Neural crest cell (in vitro differentiated cells): ENCODE data around the gene DCPS. TPM values are rescaled to one million over a fixed set of nuclear protein-coding genes. Genes with fewer than 3 reads are reported as not detected.

Source experiments
- DNase-seq: peaks from one replicate; pipeline ENCODE4 v3.0.0; 2021; ENCODE audit warnings: low read depth, mixed read lengths, low spot score
- H3K27ac Mint-ChIP-seq: one replicate; pipeline ENCODE4 v1.8.0; 2021; ENCODE audit warnings: mild to moderate bottlenecking, mixed read lengths; ENCODE audit not compliant: unreplicated experiment
- H3K27me3 Mint-ChIP-seq: 2 replicates; pipeline ENCODE4 v1.8.0; 2021; ENCODE audit warnings: low read depth, mild to moderate bottlenecking, mixed read lengths
- H3K36me3 Mint-ChIP-seq: 2 replicates; pipeline ENCODE4 v1.8.0; 2021; ENCODE audit warnings: low read depth, mild to moderate bottlenecking, mixed read lengths
- H3K4me1 Mint-ChIP-seq: 2 replicates; pipeline ENCODE4 v1.8.0; 2021; ENCODE audit warnings: mixed read lengths
- H3K4me3 Mint-ChIP-seq: one replicate; pipeline ENCODE4 v1.8.0; 2021; ENCODE audit warnings: mild to moderate bottlenecking, mixed read lengths
- H3K9me3 Mint-ChIP-seq: 2 replicates; pipeline ENCODE4 v1.8.0; 2021; ENCODE audit warnings: mixed read lengths
- CTCF ChIP-seq: fragments of 200-600 bp; sonication (generic); conservative IDR thresholded peaks from 2 replicates; pipeline ENCODE4 v1.5.0; 2021; ENCODE audit warnings: antibody characterized with exemption, mild to moderate bottlenecking
- total RNA-seq: library from RNA; stranded (reverse); gene quantifications from 2 replicates; pipeline ENCODE4 v1.2.1, GENCODE V29; 2021

The DCPS gene
- total RNA-seq, 1 donor from 2014 or later, result 23.3 TPM

DNA sequence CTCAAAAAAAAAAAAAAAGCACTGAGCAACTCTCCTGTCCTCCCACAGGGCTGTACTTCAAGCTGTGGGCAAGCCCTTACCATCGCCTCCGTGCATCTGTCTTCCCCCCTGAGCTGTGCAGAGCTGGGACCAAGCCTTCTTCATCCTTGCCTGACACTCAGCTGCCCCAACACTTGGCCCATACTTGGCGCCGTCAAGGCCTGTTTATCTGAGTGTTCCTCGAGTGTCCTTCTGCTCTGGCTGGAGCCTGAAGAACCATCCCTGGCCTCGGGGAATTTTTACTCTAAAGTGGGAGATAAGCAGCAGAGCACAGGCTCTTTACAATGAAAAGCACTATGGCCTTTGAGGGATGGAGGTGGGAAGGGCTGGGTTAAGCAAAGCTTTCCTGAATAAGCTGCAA lies 22.6 kb upstream of the DCPS start:
- H3K36me3 Mint-ChIP-seq, result peaks cover 5% of the 10 kb centered on the region
- TF ChIP-seq CTCF, result no peak
- no peak overlapping the region for H3K27ac Mint-ChIP-seq
- peaks cover 3% of the 10 kb centered on the region for H3K27me3 Mint-ChIP-seq
- no peaks in the 10 kb centered on the region for H3K9me3 Mint-ChIP-seq
- no peak for DNase-seq
- peak overlapping the region; percentile 92 for H3K4me3 Mint-ChIP-seq
- peaks cover 29% of the 10 kb centered on the region for H3K4me1 Mint-ChIP-seq

- Mint-ChIP-seq H3K4me1 (peaks cover 31% of the 10 kb centered on the region), H3K4me3 (peak overlapping the region; percentile 92), H3K9me3 (no peaks in the 10 kb centered on the region), H3K27ac (no peak overlapping the region), H3K27me3 (peaks cover 3% of the 10 kb centered on the region), H3K36me3 (peaks cover 5% of the 10 kb centered on the region)
- no peak for TF ChIP-seq CTCF
- DNase-seq, result no peak
Measured at GRCh38 chr11:126281666-126282175, 22.1 kb upstream of the DCPS start.

DNA sequence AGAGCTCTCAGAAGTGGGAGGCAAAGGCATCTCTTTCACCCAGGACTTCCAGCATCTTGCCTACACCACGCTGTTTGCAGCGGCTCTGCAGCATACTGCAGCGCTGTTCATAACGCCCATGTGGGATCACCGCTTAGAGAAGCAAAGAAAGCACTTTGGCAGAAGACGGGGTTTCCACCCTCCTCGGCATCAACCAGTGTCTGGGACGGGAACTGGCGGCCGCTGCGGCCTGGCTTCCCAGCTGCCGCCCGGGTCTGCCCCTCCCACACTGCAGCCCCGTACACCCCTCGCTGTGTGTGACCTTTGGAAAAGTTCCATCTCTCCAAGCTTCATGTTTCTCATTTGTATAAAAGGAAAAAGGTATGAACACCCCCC lies 21.5 kb upstream of the DCPS start:
- no peak for TF ChIP-seq CTCF
- H3K9me3 Mint-ChIP-seq, result no peaks in the 10 kb centered on the region
- H3K4me3 Mint-ChIP-seq, result peak overlapping the region; percentile 92
- peaks cover 5% of the 10 kb centered on the region for H3K36me3 Mint-ChIP-seq
- peaks cover 34% of the 10 kb centered on the region for H3K4me1 Mint-ChIP-seq
- DNase-seq, result peak; percentile 21
- no peak overlapping the region for H3K27ac Mint-ChIP-seq
- peaks cover 3% of the 10 kb centered on the region for H3K27me3 Mint-ChIP-seq

DNA sequence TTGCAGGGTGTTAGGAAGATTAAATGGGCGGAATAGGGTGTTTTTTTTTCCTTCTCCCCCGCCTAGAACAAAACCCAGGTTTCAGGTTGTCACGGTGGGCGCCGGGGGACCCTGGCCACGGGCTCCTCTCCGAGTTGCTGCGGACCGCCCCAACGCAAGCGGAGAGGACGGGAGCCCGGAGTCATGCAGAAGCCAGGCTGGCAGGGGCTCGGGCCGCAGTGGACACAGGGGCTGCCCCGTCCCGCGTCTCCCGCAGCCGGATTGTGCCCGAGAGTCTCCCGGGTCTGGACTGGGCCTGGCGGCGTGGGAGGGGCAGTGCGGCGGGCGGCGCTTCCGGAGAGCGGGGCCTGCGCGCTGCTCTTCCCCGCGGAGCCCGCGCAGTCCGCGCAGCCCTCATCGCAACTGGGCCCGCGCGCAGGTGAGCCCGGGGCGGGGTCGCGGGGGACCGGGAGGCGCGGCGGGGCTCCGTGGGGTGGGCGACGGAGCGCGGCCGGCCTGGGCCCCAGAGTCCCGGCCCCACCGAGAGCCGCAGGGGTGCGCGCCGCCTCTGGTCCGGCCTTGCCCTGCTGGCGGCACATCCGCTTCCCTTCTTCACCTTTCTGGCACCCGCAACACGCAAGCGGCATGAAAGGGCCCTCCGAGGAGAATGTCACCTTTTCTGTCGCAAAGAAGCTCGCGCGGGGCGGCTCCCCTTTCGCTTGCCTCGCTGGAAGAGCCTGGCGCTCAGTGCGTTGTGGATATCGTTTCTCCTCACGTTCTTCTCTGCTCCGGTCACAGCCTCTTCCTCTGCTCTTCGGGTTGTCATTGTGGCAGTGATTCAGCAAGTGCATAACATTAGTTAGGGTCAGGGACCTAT lies 20.9 kb upstream of the DCPS start, which contains the start of gene TIRAP:
TSS of gene TIRAP (plus strand) at position 358 of the 856 bp plus-strand sequence. CDS start 7,802 bp downstream, outside the sequence.
- DNase-seq, result peak; percentile 43
- Mint-ChIP-seq H3K27me3 (peaks cover 3% of the 10 kb centered on the region), H3K4me1 (peaks cover 34% of the 10 kb centered on the region), H3K36me3 (peaks cover 4% of the 10 kb centered on the region), H3K27ac (peak within 1 kb of the TSS; percentile 96), H3K9me3 (no peaks in the 10 kb centered on the region), H3K4me3 (peak within 1 kb of the TSS; percentile 92)
- peak; percentile 44 for TF ChIP-seq CTCF

- Mint-ChIP-seq H3K4me3 (peak overlapping the region; percentile 90), H3K4me1 (peaks cover 34% of the 10 kb centered on the region), H3K27me3 (peaks cover 3% of the 10 kb centered on the region), H3K27ac (peak overlapping the region; percentile 75), H3K36me3 (peaks cover 3% of the 10 kb centered on the region), H3K9me3 (no peaks in the 10 kb centered on the region)
- no peak for DNase-seq
- no peak for TF ChIP-seq CTCF
Measured at GRCh38 chr11:126284829-126285228, 19.0 kb upstream of the DCPS start.
